SU-DHL-6 (cell line): ENCODE measurements around the gene RALY.

ENCODE experiments used
- EZH2phosphoT487 ChIP-seq: fragments of 200-600 bp; sonication (generic), shearing (Covaris generic); conservative IDR thresholded peaks from 2 replicates; pipeline ENCODE4 v1.6.1; 2018; ENCODE audit warnings: mild to moderate bottlenecking, antibody characterized with exemption, low read length, moderate library complexity, mixed read lengths
- TF ChIP-seq, protein P1 (sequence below): fragments of 200-600 bp; sonication (generic); IDR thresholded peaks from one replicate; pipeline ENCODE4 v1.5.1; 2017; ENCODE audit warnings: antibody characterized with exemption, mild to moderate bottlenecking, low read length, moderate library complexity; ENCODE audit not compliant: insufficient read depth, poor library complexity, severe bottlenecking

DNA sequence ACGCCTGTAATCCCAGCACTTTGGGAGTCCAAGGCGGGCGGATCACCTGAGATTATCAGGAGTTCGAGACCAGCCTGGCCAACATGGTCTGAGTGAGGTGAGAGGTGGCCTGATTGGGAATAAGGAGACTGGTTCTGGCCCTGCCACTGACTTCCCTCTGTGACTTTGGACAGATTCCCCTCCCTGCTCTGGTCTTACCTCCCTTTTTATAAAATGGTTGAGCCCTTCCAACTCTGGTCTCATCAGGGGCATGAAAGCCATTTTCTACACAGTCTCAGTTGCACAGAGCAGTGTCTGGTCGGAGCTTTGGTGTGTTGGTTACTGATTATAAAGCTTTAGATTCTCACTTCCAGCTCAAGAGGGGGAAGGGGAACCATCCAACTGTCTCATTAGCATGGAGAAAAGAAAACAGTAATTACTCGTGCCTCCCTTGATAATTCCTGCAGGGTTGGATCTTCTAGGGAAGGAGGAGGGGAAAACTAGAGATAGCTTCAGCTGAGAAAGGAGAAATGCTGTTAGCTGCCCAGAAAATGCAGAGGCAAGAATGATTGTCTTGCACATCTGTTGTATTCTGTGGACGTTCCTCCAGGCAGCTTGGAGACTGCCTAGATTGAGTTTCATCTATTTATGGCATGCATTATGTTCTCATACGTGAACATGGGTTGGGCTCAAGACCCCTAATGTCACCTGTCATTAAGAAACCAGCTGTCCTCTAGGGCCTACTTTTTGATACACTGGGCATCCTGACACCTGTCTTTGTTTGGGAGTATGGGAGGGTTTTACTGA is 30.4 kb downstream of the RALY start:
- TF ChIP-seq, protein P1, sequence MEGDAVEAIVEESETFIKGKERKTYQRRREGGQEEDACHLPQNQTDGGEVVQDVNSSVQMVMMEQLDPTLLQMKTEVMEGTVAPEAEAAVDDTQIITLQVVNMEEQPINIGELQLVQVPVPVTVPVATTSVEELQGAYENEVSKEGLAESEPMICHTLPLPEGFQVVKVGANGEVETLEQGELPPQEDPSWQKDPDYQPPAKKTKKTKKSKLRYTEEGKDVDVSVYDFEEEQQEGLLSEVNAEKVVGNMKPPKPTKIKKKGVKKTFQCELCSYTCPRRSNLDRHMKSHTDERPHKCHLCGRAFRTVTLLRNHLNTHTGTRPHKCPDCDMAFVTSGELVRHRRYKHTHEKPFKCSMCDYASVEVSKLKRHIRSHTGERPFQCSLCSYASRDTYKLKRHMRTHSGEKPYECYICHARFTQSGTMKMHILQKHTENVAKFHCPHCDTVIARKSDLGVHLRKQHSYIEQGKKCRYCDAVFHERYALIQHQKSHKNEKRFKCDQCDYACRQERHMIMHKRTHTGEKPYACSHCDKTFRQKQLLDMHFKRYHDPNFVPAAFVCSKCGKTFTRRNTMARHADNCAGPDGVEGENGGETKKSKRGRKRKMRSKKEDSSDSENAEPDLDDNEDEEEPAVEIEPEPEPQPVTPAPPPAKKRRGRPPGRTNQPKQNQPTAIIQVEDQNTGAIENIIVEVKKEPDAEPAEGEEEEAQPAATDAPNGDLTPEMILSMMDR: no peak
- TF ChIP-seq EZH2phosphoT487: no peak
